Suprapubic skin (tissue), 3 donors: ENCODE results near the gene HOXC6.

Source experiments
- CTCF ChIP-seq, 2 donors: fragments of 200-600 bp in 1 of 2; fragments of 450-650 bp in 1 of 2; sonication (generic) in 1 of 2; IDR thresholded peaks; one replicate each; pipeline ENCODE4 v1.5.1; 2016 to 2019; ENCODE audit warnings: antibody characterized with exemption in 2 of 2, mild to moderate bottlenecking in 1 of 2, moderate library complexity in 1 of 2
- POLR2AphosphoS5 ChIP-seq, 3 donors: sonication (generic); formaldehyde crosslinking; IDR thresholded peaks; one replicate each; pipeline ENCODE4 v1.6.1; 2017; ENCODE audit warnings: antibody characterized with exemption in 3 of 3

- TF ChIP-seq CTCF (IDR thresholded peaks at IDR 0.05), result no peak
- TF ChIP-seq POLR2AphosphoS5 (IDR thresholded peaks at IDR 0.05), result no peak
Observed at GRCh38 chr12:54071942-54072341, 43.7 kb downstream of the HOXC6 start.
